Effector CD4-positive, alpha-beta T cell (primary cell): Measurements from ENCODE around the gene HINFP.
A peak's percentile ranks its signal among the peaks of the same experiment; 100 is the strongest.
"Not testable (repeated sequence)": the region's sequence is repeated elsewhere in the genome, so short reads cannot be mapped to it uniquely, and the experiment has no call there.

Source experiments
- DNase-seq: peaks from one replicate; pipeline ENCODE4 v3.0.0-alpha.2; 2020

The HINFP gene

DNA sequence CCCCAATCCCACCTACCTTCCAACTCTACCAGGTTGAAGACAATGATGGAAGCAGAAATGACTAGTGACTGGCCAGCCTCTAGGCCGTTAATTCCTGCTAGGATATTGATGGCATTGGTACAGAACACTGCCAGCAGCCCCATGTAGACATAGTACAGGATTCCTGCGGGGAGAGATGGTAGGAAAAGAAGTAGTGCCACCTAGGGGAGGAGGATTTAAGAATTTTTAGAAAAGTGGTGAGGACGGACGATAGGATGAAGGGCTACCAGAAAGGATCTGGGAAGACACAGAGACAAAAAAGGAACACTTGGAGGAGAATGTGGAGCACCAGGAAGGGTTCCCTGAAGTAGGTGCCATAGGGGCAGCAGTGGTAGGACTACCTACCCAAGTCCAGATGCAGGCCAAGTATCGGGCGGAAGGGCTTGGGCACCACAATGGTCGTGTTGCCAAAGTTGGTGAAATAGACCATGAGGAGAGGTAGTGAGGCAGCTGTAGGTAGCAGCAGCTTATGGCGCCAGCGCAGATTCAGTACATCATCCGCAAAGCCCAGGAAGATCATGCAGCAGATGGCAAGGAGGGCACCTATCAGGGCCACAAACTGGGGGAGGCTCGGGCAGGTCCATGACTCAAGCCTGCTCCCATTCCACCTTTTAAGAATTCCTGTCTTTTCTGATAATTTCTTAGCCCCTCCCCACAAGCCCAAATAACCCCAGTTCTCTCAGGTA, 21.0 kb upstream of the HINFP start:
- DNase-seq, result no peak

DNA sequence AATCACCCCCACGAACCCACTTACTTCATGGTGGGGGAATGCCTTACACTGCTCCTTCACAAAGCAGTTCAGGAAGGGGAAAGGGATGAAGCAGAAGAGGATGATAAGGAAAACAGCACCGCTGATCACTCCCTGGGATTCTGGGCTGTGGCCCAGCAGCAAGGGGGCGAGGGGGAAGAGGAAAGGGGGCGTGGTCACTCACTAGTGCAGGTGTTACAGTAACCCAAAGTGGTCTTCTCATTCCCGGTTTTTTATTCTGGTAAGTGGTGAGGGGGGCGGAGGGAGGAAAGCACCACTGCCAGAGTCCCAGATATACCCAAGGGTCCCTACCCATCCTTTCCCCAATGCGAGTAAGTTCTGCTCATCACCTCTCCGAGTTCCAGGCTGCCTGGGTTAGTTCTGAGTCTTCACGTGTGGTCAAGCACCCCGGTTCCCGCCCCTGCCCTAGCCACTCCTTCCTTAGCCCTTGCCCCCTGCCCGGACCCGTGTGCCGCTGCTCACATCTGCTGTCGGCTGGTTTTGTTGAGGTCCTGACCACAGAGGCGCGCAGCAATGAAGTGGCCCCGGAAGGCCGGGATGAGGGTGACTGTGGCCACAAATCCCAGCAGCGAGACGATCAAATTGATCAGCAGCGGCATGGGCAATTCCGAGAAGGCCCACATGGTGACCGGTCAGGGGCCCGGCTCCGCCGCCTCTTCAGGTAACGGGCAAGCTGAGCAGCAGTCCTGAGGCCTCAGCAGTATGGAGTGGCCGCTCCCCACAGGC, 20.2 kb upstream of the HINFP start:
- no peak for DNase-seq

DNA sequence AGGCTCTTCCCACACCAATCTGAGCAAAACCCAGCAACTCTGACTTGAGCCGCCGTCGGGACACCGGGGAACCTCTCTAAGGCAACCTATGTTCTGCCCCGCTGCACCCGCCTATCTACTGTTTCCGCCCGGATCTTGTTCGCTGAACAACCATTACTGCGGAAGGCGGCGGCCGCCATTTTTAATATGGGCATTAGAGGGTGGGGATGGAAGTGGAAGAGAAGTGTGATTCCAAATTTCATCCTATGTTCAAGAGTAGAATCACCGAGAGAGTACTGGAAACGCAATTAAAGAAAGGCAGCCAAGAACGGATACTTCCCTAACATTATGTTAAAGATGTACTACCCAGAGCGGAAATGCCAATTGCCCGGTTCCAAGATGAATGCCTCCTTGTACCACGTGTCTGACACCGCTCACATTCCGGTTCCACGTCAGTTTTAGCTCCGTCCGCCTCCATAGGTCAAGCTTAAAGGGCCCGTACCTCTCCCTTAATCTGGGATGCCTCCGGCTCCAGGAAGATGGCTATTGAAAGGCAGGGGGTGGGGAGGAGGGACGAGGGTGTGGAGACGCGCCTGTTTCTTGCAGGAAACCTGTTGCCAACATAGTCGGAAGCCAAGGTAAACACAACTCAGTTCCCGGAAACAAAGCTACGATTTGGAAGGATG, 19.5 kb upstream of the HINFP start, which contains the start of gene DPAGT1:
Gene DPAGT1, minus strand, starts transcription at position 95 of the 665 bp plus-strand sequence. CDS start 198 bp downstream, outside the sequence.
- DNase-seq, result peak; percentile 82

DNA sequence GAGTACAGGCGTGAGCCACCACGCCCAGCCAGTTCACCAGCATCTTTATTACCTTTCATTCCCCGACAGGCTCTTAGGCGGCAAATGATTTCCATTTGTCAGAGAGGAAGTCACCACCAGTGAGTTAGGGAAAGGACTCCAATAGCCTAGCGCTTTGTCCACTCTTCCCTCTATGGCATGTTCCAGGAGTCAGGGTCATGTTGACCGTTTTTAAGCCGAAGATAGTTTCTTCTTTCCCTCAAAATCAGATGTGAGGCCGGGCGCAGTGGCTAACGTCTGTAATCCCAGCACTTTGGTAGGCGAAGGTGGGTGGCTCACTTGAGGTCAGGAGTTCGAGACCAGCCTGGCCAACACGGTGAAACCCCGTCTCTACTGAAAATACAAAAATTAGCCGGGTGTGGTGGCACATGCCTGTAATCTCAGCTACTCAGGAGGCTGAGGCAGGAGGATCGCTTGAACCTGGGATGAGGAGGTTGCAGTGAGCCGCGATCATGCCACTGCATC, 18.2 kb upstream of the HINFP start:
- DNase-seq, result not testable (repeated sequence)

DNA sequence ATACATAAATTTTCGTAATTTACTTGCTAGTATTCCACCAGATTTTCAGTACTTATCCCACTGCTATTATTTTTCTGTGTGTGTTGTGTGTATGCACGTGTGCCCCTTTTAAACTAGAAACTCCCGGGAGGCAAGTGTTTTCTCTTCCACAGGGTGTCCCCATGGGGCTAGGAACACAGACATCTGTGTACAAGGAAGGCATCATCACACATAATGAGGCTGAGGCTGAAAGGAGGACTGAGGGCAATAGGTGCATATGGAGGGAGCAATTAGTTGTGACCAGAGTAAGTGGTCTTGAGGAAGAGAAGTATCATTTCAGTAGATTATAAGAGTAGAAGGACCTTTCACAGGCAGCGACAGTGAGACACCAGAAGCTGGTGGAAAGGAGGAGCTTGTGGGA, 17.6 kb upstream of the HINFP start:
- DNase-seq, result no peak

DNA sequence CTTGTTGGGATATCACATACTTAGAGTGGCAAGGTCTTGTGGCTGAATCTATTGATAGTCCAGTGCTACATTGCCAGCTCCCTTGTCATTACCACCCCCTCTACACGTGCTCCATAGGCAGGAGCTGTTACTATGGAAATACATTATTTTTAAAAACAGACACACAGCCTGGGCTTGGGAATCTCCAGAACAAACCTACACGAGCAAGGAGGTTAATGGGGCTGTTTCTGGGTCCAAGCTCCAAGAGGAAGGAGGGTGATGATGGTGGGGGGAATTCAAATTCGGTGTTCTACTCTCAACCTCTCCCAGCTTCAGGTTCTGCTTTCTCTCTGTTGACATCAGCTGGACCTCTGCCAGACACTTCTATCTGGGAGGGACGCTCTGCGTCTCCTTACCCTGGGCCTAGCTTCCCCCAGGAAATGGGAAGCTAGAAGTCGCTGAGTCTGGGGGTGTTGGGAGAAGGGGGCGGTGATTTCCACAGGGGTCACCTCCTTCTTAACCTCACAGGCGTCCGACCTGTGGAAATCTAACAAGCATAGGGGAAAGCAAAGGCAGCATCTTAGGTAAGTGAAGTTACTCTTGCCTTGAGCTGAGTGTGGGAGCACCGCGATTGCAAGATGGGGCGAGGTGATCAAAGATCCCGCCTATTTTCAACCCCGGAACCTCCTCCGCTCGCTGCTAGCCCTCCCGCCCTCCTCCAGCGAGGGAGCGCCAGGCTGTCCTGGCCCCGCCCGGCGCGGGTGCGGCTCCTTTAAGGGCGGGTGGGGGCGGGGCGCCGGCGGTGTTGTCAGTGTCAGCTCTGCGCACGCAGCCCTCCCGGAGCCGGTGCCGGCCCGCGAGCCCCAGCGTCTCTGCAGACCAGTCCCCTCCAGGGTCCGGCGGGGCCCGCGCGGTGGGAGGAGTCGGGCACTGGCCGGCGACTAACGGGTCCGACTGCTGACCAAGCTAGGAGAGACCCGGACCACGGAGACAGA, 14.5 kb upstream of the HINFP start, which contains the start of gene C2CD2L:
Gene C2CD2L, plus strand, starts transcription at position 781 of the 974 bp plus-strand sequence. CDS start 398 bp downstream, outside the sequence.
- peak; percentile 82 for DNase-seq

DNA sequence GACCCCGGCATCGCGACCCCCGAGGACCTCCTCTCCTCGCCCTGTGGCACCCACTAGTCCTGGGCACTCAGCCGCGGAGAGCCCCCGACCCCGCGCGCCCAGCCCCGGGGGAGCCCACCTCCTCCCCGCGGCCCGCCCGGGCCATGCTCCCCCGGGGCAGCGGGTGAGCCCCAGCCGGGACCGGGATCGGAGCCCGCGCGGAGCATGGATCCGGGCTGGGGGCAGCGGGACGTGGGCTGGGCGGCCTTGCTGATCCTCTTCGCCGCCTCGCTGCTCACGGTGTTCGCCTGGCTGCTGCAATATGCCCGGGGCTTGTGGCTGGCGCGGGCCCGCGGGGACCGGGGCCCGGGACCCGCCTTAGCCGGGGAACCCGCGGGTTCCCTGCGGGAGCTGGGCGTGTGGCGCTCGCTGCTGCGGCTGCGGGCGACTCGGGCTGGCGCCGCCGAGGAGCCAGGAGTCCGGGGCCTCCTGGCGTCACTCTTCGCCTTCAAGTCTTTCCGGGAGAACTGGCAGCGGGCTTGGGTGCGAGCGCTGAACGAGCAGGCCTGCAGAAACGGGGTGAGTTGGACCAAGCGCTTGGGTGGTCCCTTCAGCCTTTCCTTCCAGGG, 13.7 kb upstream of the HINFP start:
- no peak for DNase-seq

DNA sequence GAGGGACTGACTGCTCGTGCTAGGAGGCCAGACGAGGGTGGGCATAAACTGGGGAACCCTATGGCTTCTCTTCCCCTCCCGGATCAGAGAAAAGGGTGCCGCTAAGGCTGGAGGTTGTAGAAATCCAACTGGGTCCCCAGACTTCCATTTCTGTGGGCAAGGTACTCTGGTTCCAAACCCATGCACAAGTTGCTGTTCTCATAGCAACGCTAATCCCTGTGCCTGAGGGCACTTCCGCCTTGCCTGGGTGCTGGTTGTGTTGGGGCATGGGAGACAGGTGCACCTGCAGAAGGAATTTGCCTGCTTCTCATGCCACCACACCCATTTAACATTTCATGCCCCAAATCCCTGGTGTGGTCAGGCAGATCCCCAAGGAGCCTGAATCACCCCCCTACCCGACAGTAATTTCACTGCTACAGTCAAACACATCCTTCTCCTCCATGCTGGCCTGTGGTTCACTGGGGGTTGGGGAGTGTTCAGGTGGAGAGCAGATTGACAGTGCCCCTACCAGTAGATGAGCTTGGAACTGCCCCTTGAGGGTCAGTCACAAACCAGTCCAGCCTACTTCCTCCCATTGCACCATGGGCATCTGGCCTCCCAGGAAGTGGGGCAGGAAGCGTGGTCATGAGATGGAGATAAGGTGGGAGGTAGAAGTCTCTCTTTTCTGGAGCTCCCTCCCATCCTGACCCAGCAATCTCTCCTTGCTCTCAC, 13.1 kb upstream of the HINFP start:
- DNase-seq, result no peak

DNA sequence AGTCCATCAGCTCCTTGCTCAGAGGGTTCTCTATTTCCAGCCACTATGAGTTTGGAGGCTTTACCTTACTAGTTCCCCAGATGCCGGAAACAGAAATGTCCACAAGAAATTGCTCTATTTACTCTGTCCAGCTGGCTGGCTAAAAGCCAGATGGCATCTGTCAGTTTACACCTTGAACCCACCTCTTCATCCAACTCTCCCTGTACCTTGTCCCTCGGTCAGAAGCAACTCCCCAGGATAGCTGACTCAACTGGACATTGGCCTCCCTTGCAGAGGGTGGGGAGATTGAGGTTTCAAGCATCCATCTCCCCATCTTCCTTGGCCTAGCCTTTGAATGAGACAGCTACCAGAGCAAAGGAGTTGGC, 12.5 kb upstream of the HINFP start:
- no peak for DNase-seq

DNA sequence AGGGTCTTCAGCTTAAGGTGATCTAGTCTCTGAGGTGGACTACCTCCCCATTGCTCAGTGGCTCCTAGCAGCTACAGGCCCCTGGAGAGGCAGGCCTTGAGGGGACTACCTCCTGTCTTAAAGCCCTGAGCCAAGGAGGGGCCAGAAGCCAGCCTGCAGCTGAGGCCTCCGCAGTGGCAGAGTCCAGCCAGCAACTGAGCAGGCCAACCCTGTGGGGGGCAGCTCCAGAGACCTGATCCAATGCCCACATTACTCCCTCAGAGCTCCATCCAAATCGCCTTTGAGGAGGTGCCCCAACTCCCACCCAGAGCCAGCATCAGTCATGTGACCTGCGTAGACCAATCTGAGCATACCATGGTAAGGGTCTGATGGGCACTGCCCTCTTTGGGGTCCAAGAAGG, 11.5 kb upstream of the HINFP start:
- DNase-seq, result no peak

DNA sequence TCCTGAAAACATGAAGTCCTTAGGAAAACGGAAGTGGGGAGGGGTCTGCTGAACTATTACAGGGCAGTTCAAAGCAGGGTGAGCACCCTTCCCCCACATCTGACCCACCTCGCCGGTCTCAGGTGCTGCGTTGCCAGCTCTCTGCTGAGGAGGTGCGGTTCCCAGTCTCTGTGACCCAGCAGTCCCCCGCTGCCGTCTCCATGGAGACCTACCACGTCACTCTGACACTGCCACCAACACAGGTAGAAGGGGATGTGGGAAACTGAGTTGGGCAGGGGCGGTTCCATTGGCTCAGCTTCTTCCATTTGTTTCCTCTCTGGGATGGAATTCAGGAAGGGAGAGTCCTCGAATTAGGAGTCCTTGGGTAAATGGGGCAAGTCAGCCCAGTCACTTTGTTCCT, 10.9 kb upstream of the HINFP start:
- no peak for DNase-seq

DNA sequence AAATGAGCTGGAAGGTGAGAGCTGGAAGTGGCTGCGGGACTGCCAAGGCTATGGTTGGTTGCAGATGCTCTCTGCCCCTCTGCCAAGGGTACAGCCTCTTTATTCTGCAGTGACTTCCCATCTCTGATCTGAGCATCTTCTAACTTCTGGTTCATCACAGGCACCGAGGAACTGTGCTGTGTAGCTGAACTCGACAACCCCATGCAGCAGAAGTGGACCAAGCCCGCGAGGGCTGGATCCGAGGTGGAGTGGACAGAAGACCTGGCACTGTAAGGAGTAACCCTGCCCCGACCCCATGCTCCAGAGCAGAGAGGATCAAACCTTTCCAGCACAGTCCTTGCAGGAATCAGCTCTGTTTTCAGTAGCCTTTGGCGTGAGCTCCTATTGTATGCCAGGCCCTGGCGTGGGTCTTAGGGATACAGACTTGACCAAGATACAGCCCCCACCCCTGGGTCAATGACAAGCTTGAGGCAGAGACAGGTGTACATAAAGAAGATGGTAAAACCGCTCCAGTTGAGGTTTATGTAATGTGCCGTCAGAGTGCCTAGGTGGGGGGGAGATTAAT, 9.9 kb upstream of the HINFP start:
- DNase-seq, result no peak

DNA sequence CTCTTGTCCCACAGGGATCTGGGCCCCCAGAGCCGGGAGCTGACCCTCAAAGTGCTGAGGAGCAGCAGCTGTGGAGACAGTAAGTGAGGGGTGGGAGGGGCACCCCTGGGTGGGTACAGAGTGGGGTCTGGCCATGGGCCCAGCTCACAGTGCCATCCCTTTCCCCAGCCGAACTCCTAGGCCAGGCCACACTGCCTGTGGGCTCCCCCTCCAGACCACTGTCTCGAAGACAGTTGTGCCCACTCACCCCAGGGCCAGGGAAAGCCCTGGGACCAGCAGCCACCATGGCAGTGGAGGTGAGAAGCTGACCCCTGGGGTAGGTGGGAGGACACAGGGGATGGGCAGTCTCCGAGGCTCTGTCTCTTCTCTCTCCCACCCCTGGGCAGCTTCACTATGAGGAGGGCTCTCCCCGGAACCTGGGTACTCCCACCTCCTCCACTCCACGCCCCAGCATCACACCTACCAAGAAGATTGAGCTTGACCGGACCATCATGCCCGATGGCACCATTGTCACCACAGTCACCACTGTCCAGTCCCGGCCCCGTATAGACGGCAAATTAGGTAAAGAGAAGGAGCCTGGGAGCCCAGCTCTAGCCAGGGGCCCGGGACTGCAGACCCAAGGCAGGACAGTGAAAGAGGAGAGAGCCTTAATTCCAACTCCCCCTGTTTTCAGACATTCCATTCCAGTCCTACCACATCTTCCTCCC, 8.9 kb upstream of the HINFP start:
- DNase-seq, result no peak

DNA sequence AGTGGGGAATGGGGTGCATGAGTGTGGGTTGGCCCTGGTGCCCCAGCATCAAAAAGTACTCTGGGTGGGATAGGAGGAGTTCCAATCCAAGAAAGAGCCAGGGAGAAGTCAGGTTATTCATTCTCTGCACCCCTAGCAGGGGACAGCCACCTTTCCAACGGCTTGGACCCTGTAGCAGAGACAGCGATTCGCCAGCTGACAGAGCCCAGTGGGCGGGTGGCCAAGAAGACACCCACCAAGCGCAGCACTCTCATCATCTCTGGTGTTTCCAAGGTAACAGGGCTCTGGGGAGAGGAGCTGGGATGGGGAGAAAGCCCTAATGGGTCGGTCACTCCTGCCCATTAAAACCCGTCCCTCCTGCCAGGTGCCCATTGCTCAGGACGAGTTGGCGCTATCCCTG, 7.7 kb upstream of the HINFP start:
- no peak for DNase-seq

DNA sequence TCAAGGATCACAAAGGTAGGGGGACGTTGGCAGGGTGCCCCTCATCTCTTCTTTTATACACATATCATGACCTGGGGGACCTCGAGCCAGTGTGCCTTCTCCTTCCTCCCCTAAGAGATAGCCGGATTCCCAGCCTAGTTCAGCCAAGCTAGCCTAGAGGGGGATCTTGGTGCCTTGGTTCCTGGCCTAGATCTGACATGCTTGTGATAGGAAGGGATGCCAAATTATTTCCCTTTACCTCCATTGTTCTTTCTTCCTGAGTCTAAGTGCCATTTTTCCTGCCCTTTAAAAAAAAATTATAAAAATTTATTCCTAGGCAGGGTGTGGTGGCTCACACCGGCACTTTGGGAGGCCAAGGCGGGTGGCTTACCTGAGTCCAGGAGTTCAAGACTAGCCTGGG, 7.0 kb upstream of the HINFP start:
- DNase-seq, result no peak

DNA sequence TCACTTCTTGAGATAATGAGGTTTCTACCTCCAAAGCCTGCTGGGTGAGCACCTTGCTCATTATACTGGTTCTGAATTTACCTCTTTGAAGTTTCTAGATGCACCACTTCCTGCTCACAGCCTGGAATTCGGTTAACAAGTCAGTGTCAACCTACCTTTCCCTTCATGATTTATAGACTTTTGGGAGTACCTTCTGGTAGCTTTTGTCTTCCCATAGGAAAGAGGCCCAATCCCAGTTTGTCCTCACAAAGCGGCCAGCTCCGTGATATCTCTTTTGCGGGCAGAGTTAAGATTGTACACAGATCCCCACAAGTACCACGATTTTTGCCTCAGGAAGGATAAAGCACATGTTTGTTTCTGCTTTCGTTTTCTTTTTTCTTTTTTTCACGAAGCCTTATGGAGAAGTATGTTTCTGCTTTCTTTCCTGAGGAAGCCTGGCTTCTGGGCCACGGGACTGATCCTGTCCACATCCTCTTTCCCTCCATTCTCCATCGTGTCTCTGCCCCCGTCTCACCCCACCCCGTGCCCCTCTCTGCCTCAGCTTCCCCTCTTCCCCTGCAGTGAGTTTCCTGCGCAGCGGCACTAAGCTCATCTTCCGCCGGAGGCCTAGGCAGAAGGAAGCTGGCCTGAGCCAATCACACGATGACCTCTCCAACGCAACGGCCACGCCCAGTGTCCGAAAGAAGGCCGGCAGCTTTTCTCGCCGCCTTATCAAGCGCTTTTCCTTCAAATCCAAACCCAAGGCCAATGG, 5.7 kb upstream of the HINFP start:
- no peak for DNase-seq

DNA sequence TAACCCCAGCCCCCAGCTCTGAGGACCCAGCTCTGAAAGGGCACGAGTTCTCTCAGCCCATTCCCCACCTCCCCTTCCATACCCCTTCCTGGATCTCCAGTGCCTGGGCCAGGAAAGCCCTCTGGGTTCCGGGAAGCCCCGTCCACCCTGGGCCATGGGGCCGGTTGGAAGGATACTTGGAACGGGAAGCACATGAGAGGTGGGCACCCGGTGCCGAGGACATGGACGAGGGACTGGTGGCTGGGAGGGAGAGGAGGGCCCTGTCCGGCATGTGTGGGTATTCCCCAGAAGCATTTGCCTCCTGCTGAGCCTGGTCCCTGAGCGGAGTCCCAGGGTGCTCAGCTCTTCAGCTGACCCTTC, 5.2 kb upstream of the HINFP start:
- DNase-seq, result no peak

DNA sequence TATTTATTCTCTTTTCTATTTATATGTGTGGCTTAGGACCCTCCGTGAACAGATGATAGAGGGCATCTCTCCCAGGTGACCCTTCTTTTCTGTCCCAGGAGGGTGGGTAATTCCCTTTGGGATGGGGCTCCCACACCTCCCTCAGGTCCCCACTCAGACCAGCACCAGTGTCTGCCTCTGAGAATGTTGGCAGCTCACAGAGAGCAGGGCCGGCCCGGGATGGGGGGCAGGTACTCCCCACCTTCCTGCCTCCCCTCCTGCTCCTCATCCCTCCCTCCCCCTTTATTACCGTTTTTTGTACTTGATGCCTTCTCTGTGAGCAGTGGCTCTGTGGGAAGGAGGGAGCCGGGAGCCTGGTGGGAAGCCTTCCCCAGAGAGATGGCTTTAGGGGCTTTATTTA, 4.8 kb upstream of the HINFP start:
- DNase-seq, result no peak

DNA sequence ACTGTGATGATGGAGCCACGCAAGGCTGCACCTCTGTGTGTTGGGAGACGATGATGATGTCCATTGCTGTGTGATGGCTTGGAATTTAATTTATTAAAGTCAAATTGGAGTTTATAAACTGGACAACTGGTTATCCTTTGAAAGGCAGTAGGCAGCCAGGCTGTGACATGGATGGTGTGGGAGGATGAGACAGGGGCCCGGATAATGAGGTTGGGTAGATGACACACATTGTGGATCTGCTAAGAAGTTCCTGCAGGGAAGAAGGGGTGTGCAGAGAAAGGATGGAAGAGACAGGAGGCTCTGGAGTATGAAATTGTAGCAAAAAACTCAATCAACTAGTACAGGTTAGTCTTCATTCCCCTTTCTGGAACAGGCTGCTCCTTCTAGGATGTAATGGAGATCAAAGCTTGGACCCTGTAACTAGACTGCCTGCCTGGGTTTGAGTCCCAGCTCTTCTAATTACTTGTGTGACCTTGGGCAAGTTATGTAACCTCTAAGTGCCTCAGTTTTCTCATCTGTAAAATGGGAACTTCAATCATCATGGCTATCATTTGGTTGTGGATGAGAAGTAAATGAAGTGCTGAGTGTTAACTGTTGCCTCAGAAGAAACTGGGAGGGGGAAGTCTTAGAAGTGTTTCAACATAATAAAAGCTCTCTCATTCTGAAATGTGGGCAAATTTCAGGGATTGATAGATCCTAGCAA, 4.2 kb upstream of the HINFP start:
- no peak for DNase-seq
